Measurements from ENCODE around the gene KXD1.

The KXD1 gene

DNA sequence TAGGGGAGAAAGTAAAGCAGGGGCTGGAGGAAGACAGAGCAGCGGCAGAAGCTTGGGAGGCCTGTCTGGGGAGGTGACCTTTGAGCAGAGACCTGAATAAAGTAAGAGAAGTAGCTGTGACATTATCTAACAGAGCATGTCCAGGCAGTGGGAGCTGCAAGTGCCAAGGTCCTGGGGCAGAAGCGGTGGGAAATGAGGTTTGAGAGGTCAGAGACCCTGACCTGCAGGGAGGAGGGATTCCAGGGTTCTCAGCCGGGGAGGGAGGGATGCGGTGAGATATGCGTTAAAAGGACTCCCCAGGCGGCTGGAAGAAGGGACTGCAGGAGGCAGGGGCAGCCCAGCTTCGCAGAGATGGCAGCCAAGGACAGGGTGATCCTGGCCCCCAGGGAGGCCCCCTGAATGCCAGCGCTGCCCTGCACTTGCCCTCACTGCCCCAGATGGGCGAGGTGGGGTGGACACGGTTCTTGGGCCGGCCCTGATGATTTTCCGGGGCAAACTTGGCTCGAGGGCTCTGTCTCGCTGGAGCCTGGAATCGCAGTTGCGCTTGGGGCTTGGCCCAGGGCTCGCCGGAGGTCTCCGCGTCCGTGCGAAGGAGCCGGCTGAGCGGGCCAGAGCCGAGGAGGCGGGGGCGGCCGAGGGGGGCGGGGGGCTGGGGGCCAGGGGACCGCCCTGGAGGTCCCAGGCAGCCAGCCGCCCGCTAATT lies 45.7 kb downstream of the KXD1 start:
- no peak for DNase-seq

DNA sequence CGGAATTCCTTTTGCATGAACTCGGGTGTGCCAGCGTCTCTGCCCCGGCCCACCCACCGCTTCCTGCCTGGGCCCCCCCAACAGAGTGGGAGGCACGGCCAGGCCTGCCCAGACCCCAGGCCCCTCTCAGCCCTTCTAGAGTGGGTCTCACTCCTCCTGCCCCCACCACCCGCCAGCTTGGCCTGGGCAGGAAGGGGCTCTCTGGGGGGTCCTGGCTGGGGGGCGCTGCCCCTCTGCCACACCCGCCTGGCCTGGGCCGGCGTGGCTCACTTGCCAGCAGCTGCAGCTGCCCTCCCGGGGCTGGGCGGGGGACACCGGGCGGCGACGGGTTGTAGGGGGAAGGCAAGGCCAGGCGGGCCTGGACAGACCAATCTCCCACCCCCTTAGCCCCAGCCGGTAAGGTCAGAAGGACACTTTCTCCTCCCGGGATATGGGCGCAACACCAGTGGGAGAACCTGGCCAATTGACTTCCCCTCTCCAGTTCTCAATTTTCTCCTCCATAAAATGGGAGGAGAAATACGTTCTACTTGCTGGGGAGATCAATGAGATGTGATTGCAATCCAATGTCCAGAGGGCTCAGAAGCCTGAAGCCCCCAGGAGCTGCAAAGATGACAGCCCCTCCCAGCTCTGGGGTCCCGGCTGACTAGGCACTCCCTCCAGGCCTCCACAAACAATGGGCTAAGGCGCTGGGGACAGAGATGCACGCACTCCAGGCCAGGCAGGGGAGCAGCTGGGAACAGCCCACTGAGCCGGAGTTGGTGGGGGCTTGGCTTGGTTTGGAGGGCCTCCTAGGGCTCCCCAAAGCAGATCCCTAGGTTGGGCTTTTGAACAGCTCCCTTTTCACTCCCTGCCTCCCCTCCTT lies 46.5 kb downstream of the KXD1 start:
- no peak for DNase-seq

DNA sequence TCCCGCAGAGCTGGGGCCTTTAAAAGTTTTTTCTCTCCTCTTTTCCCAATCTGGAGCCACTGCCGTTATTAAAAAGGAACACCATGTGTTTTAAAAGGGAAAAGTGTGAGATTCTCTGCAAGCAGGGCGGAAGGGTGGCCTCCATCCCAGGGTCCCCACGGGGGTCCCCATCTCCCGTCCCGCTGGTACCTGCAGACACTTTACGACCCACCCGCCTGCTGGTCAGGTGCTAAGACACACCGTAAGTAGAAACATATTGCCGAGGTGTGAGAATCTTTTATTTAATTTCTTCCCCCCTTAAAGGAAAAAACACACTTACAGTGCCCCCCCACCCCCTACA lies 47.1 kb downstream of the KXD1 start:
- DNase-seq = no peak

DNA sequence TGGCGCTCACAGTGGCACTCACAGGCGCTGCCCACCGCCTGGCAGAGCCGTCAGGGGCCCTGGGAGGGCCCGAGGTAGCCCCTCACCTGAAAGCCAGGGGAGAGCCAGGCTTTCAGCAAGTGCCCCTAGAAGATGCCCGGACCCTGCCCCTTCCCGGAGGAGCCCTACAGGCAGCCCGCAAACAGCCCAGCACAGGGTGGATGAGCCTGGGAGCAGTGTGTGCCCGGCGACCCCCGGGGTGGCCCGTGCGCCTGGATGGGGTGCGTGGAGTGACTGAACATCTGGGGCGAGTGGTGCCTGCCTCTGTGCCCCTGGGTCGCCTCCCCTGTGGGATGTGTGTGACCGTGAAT lies 47.5 kb downstream of the KXD1 start:
- no peak for DNase-seq

DNA sequence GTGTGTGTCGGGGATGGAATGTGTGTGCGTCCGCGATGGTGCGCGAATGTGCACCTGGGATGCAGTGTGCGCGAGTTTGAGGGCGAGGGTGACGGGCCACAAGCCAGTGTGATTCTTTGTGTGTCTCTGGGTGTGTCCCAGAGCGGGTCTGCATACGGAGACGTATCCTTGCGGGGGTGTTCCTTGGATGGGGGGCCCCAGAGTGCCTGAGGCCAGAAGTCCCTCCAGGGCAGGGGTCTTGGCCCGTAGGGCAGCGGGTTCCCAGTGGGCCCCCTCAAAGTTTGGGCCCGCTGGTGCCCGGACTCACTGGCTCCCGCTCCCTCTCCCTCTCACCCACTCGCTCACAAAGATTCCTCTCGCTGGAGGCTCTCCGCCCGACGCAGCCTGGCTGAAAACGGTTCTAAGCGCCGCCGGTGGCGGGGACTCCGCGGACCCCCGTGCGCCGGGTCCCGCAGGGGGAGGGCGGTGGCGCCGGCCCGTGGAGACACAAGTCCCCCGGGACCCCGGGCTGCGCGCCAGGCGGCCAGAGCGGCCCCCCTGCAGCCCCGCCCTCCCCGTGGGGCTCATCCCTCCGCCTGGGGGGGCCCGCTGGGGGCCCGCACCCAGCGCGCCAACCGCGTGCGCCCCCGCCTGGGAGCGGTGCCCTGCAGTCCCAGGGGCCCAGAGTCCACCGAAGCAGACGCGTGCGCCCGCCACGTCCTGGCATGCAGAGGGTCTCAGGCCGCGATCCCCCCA lies 48.0 kb downstream of the KXD1 start:
- DNase-seq = no peak

DNA sequence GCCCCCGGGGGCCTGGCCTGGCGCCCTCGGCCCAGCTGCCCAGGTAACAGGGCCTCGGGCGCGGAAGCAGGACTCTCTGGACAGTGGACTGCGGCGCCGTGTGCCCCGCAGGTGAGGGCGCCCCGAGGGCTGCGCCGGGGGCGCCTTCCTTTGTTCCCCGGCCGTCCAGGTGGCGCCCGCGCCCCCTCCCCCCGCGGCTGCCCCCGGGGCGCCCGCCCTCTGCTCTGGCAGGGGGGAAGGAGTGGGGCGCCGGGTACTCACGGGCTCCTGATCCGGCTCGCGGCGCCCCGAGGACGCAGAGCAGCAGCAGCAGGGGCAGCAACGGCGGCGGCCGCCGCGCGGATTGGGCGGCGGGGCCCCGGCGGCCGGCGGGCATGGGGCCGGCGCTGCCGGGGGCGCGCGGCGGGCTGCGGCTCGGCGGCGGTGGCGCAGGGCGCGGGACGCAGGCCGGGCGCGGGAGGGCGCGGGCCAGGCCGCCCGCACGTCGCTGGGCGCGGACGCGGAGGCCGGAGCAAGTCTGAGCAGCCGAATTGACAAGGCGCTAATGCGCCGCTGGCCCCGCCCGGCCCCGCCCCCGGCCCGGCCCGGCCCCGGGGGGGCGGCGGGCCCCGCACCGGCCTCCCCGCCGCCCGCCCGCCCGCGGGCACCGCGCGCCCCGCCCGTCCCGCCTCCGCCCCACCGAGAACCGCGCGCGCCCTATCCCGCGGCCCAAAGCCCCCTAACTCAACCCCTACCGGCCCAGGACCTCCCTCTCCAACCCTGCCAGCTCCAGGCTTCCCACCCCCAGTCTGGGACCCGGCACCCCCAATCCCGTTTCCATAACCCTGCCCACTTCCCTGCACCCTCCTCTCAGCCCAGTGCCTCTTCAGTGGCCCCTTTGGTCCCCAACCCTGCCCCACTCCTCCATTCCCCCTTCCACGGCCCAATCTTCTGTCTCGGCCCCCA lies 48.9 kb downstream of the KXD1 start, which contains the start of gene CRLF1:
Gene CRLF1, minus strand, starts transcription at position 519 of the 945 bp plus-strand sequence. Its CDS starts 143 bp downstream, at position 376.
- DNase-seq = no peak

DNA sequence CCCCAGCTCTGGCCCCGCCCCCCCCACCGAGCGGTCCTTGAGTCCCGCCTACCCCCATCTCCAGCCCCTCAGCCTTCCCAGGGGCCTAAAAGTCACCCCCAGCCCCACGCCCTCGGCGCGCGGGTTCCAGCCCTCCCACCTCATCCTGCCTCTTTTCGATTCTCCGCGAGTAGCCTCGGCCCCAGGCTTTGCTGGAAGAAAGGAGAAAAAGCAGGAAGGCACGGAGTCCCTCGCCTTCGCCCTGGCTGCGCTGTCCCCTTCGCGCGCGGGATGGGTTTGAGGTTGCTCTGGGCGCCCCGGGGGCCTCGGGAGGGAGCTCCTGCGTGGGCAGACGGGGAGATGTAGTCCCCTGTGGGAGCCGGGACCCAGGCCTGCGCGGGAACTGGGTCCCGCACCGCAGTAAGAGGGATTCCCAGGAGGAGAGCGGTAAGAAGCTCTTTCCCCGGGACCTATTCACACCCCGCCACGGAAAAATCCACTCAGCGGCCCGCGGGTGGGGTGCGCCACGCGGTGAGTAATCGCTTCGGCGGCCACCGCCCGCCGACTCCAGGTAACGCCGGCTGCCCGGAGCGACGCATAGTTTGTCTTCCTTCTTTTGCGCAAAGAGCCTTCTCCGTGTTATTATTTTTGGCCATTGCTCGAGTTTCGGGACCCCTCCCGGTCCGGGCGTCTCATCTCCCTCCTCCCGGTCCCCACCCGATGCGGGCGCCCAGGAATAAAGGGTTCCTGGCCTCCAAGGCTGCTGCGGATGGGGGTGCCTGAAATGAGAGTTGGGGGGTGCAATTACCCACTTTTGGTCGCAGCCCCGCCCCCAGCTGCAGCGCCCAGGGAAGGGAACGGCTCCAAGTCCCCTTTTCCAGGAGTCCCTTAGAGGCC lies 49.8 kb downstream of the KXD1 start:
- DNase-seq = no peak

DNA sequence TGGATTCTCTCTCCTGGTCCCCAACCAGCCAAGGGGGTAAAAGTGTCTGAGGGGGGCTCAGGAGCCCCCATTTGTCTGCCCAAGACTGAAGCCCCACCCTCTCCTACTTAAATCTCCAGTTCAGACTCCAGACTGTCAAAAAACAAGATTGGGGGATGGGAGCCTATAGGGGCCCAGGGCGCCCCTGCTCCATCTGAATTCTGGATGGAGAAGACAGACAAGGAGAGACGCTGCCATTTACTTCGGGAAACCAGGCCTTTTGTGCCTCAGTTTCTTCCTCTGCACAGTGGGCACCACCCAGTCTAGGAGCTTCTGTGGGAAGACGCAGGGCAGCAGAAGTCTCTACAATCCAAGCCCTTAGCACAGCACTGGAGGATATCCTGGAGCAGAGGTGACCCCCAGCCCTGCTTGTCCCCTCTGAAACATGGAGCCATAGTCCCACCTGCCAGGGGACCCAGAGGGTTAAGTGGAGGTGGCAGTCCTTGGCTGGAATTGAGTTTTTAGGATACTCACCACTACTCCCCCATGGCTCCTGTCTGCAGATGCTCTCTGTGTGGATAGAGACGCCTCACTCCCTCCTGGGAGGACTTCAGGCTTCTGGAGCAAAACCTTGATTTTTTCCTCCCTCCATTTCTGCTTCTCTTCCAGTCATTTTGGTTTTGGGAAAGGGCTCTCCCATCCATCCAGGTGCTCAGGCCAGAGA lies 50.6 kb downstream of the KXD1 start:
- DNase-seq = no peak

DNA sequence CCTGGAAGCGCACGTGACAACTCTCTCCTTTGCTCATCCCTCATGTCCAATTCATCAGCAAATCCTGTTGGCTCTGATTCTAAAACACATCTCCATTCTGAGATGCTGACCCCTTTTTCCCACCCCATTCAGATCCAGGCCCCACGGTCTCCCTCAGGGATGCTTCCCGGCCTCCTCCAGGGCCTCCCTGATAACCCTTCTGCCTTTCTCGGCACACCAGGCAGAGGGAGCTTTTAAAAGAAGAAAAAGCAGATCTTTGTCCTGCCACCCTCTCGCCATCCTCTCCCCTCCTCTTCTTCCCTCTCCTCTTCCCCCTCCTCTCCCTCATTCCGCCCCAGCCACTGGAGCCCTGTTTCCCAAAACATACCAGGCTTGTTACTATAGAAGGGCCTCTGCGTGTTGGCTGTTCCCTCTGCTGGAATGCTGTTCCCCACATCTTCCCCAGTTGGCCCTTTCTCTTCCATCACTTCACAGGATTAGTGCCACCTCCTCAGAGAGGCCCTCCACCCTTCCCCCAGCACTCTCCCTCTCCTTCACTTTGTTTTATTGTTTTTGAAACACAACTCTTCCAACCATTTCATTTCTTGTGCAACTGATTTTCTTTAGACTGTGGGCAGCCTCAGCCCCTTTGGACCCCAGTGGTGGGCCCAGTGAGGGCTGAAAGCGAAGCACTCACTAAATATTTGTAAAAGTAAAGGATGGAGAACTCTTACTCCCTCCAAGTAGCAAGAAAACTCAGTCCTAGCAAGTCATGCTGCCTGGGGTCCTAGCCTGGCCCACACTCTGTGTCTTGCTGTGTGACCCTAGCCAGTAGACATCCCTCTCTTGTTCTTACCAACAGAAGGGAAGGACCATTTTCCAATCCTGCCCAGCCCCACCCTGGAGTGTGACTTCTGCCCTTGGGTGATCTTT lies 51.4 kb downstream of the KXD1 start:
- DNase-seq = no peak

DNA sequence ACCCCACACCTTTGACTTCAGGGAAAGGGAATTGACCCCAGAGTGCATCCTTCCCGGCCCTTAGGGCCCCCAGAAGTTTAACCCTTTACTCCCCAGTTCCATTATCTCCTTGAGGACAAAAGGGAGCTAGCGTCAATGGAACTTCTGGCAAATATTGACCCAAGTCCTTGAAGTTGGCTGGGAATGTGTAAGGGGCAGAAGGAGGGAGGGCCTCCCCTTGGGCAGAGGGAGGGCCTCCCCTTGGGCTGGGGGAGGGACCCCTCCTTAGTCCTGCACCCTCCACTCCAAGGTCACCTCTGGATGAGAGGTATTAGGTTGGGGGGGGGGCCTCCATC lies 52.0 kb downstream of the KXD1 start:
- no peak for DNase-seq

DNA sequence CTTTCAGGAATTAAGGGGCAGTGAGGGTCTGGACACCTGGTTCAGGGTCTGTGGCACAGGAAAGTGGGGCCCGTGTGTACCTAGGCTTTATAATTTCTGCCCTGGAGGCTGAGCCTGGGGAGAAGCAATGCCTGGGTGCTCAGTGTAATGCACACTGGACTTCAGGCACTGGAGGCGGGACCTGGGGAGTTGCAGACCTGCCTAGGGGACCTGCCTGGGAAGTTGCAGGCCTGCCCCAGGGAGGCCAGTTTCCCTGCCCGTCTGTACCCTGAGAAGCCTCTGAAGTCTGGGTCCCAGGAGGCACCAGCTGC lies 52.5 kb downstream of the KXD1 start:
- DNase-seq = no peak

DNA sequence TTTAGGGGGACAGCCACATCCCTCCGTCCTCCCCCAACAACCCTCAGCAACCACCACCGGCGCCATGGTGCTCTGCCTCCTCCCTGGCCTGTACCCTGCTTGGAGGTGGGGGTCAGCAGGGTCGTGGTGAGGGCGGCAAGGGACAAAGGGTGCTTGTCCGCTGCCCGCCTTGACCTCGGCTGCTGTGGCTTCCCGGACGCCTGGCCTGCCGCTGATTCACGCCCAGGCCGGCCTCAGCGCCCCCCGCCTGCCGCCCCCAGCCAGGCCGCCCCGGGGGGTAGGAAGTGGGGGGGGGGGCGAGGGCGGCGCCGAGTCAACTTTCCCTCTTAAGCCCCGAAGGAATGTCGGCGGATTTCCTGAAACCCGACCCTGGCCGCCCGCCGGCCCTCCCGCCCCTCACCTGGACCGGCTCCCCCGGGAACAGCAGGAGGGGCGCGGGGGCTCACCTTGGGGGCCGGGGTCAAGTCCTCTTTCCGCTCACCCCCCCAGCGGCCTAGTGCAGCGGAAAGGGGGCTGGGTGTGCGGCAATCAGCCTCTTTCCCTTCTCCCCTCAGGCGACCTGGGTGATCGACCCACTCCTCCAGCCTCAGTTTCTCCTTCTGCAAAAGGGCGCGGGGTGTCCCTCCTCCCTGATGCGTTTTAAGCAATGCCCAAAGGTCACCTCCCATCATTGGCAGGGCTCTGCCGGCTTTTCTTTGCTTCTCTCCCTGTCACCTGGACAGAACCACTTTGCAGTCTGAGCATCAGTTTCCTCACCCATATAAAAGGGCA lies 53.1 kb downstream of the KXD1 start:
- no peak for DNase-seq

DNA sequence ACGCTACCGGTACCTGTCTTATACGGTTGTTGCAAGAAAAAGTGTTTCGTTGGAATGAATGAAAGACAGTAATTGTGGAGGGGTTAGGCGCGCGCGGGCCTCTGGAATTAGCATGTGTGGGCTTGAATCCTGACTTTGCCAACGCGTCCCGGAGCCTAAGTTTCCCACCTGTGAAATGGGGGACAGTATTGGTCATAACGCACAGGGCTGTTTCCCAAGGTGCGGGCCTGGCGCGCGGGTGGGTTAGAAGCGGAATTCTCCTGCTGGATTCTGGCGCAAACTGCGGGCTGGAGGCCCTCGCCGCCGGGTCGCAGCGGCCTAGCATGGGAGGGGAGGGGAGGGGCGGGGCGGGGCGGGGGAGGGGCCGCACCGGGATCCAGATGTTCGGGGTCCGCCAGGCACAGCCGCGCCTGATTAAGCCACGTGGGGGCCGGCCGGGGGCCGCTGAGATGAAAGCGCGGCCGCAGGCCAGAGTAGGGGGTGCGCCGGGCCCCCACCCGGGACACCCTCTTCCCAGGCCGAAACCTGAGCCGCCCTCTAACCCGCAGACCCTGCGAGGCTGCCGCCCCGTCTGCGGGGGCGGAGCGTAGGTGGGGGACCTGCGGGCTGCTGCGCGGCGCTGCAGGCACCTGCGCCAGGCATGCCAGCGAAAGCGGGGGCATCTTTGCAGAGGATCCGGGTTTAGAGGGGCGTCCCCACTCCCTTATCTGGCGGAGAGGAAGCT lies 53.8 kb downstream of the KXD1 start:
- no peak for DNase-seq

DNA sequence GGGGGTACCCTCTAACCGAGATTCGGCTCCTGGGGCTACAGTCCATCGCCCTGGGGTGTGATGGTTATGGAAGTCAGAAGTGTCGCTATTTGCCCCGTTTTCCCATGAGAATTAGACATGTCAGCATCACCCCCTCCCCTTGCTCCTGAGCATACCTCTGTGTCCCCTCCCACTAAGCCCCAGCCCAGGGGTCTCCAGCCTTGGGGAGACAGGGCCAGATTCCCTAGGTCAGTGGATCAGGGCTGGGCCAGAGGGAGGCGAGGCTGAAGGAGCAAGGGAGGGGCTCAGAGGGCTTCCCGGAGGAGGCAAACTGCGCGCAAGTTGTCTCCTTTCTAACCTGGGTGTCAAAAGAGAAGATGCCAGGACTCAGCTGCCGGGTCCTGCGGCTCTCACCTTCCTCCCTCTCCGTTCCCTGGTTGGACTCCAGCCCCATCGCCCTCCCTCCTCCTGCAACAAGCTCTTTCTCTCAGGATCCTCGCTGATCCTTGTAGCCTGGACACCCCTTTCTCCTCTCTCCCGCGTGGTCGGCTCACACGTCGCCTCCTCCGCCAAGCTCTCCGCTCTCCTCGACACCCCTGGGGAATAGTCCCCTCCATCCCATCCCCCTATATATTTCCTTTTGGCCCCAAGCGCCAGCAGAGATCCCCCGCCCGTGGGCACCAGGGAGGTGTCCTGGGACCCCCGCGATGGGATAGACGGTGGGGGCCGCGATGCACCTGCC lies 54.5 kb downstream of the KXD1 start:
- no peak for DNase-seq

DNA sequence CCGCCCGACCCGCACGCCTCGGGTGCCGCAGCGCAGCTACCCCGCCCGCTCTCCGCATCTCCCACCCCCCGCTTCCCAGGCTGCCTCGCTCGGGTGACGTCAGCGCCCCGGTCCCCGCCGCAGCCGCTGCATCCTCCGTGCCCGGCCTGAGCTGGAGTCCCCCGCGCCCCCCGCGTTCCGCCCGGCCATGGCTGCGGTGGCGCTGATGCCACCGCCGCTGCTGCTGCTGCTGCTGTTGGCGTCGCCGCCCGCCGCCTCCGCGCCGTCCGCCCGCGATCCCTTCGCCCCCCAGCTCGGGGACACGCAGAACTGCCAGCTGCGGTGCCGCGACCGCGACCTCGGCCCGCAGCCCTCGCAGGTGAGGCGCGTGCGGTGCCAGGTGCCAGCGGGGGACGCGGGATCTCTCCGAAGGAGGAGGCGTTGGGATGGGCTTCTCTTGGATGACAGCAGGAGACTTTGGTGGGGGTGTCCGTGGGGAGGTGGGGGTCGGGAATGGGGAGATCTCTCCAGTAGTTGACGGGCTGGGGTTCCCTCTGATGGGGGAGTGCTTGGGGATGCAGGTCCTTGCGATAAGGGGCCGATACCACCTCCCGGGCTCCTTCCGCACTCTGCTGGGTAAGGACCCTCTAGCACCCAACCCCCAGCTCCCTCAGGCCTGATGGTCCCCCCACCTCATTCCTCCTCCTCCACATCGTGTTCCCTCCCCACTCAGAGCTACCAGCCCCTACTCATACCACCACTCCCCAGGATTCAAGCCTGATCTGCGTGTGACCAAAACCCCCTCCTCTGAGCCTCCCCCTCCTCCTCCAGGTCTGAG lies 55.3 kb downstream of the KXD1 start, which contains the start of gene TMEM59L:
Gene TMEM59L, plus strand, starts transcription at position 99 of the 817 bp plus-strand sequence. Its CDS starts 89 bp downstream, at position 188.
- peak; percentile 55 for DNase-seq

DNA sequence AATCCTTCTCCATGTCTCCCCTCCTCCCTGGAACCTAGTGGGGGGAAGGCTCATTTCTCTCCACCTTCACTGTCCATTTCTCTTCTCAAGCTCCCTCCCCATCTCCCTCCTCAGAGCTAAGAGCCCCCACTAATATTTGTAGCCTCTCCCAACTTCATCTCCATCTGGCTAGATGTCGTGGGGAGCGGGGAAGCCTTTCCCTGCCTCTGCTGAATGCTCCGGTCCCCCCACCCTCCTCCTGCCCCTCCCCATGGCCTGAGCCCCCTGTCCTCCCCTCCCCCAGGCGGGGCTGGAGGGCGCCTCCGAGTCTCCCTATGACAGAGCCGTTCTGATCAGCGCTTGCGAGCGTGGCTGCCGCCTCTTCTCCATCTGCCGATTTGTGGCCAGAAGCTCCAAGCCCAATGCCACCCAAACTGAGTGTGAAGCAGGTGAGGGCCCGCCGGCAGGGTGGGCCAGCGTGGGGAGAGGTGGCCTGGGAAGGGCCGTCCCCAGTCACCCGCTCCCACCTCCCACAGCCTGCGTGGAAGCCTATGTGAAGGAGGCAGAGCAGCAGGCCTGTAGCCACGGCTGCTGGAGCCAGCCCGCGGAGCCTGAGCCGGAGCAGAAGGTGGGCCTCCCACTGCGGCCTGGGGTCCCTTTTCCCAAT lies 56.0 kb downstream of the KXD1 start:
- DNase-seq = no peak

Measured in T-helper 9 cell (primary cell).